GM23248 (cell line): Measurements from ENCODE around the gene KIF25.
"Not testable (repeated sequence)": the region's sequence is repeated elsewhere in the genome, so short reads cannot be mapped to it uniquely, and the experiment has no call there.

Source experiments
- EZH2 ChIP-seq: fragments of 200-600 bp; sonication (generic); IDR thresholded peaks from 2 replicates; pipeline ENCODE4 v1.6.1; 2018; ENCODE audit warnings: antibody characterized with exemption, mild to moderate bottlenecking; ENCODE audit not compliant: insufficient read depth, poor library complexity, severe bottlenecking
- EZH2phosphoT487 ChIP-seq: fragments of 200-600 bp; sonication (generic); IDR thresholded peaks from 2 replicates; pipeline ENCODE4 v1.6.1; 2018; ENCODE audit warnings: antibody characterized with exemption, moderate library complexity, mild to moderate bottlenecking, low read depth; ENCODE audit not compliant: insufficient read depth

DNA sequence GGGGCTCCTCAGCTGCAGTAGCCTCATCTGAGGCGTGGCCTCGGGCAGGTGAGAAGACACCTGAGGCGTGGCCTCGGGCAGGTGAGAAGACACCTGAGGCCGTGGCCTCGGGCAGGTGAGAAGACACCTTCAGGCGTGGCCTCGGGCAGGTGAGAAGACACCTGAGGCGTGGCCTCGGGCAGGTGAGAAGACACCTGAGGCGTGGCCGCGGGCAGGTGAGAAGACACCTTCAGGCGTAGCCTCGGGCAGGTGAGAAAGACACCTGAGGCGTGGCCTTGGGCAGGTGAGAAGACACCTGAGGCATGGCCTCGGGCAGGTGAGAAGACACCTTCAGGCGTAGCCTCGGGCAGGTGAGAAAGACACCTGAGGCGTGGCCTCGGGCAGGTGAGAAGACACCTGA lies 4.0 kb downstream of the KIF25 start:
- TF ChIP-seq EZH2, EZH2phosphoT487: not testable (repeated sequence)
